Thoracic aorta (tissue), 2 donors: ENCODE data around the gene PARD3. TPM values are rescaled to one million over a fixed set of nuclear protein-coding genes. Genes with fewer than 3 reads are reported as not detected.
"Not testable (repeated sequence)": the region's sequence is repeated elsewhere in the genome, so short reads cannot be mapped to it uniquely, and the experiment has no call there.

ENCODE experiments used
- ATAC-seq: fragments of 150-250 bp; one replicate; pipeline ENCODE4 v1.8.0; 2017; ENCODE audit warnings: low read depth; ENCODE audit not compliant: insufficient number of reproducible peaks, low FRiP score
- DNase-seq: peaks from one replicate; pipeline ENCODE4 v3.0.0-alpha.2; 2020; ENCODE audit warnings: low spot score
- H3K27ac ChIP-seq, 2 donors: fragments of 200-600 bp; sonication (generic); 1 replicate in 1 of 2; 2 replicates in 1 of 2; pipeline ENCODE4 v1.5.1; 2016; ENCODE audit warnings: mild to moderate bottlenecking in 2 of 2, moderate library complexity in 2 of 2
- H3K27me3 ChIP-seq: fragments of 200-600 bp; sonication (generic); replicated peaks from 2 replicates; pipeline ENCODE4 v1.6.0; 2016; ENCODE audit warnings: mild to moderate bottlenecking; ENCODE audit not compliant: insufficient read depth
- H3K36me3 ChIP-seq: fragments of 200-600 bp; sonication (generic); one replicate; pipeline ENCODE4 v1.5.1; 2016
- H3K4me1 ChIP-seq, 2 donors: fragments of 200-600 bp; sonication (generic); 1 replicate in 1 of 2; 2 replicates in 1 of 2; pipeline versions ENCODE4 v1.5.1 to v1.6.0; 2016; ENCODE audit warnings: low read depth in 2 of 2, mild to moderate bottlenecking in 1 of 2; ENCODE audit not compliant: control insufficient read depth in 1 of 2
- H3K4me3 ChIP-seq: fragments of 200-600 bp; sonication (generic); 2 replicates; pipeline ENCODE4 v1.5.1; 2016; ENCODE audit warnings: mild to moderate bottlenecking
- H3K9me3 ChIP-seq: fragments of 200-600 bp; sonication (generic); 2 replicates; pipeline ENCODE4 v1.5.1; 2016
- total RNA-seq, 2 donors: library from RNA; depleted of rRNA; stranded (reverse); fragments of >200 nt; gene quantifications; one replicate each; pipeline versions ENCODE4 v1.1.0 to v1.2.3, GENCODE V29; 2016
- TF ChIP-seq, protein P1 (sequence below): fragments of 200-600 bp; sonication (generic); IDR thresholded peaks from one replicate; pipeline ENCODE4 v1.5.1; 2019; ENCODE audit warnings: antibody characterized with exemption

PARD3 gene
- total RNA-seq, 2 donors from 2014 or later: 16.7 to 34.5 TPM

DNA sequence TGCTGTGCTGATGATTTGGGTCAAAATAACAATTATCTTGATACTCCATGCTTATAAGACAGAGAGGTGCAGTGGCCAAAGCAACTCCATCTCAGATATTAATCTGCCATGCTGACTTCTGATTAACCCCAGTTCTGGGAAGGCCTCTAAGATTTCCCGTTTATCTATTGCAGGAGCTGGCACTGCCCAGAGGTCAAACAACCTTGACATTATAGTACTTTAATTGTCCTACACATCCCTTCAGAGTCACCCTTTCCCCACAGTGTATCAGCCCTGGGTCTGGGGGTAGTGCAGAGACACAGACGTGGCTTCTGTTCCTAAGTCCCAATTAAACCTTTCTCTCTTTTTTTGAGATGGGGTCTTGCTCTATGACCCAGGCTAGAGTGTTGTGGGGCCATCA, 63.8 kb downstream of the PARD3 start:
- Histone ChIP-seq H3K4me3 (no peak overlapping the region), H3K4me1 (peaks cover 4 to 36% of the 10 kb centered on the region in 2 donors)

DNA sequence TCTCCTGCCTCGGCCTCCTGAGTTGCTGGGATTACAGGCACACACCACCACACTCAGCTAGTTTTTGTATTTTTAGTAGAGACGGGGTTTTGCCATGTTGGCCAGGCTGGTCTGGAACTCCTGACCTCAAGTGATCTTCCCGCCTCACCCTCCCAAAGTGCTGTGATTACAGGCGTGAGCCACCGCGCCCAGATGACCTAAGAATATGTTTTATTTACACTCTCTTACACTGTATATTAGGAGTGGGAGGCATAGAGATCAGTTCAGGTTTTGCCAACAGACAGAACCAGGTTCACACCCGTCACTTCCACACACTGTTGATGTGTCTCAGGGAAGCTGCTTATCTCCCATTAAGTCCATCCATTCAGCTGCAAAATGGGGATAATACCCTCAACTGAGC, 64.3 kb downstream of the PARD3 start:
- not testable (repeated sequence) for H3K36me3 ChIP-seq, H3K27me3 ChIP-seq, ATAC-seq, H3K4me3 ChIP-seq, H3K9me3 ChIP-seq, H3K27ac ChIP-seq, DNase-seq
- peaks cover 4 to 35% of the 10 kb centered on the region in 2 donors for H3K4me1 ChIP-seq

More for the DNA sequence above, 63.8 kb downstream of the PARD3 start:
- no peaks in the 10 kb centered on the region for H3K9me3 ChIP-seq
- no peaks in the 10 kb centered on the region for H3K36me3 ChIP-seq
- no peak overlapping the region for H3K27ac ChIP-seq
- TF ChIP-seq, protein P1, sequence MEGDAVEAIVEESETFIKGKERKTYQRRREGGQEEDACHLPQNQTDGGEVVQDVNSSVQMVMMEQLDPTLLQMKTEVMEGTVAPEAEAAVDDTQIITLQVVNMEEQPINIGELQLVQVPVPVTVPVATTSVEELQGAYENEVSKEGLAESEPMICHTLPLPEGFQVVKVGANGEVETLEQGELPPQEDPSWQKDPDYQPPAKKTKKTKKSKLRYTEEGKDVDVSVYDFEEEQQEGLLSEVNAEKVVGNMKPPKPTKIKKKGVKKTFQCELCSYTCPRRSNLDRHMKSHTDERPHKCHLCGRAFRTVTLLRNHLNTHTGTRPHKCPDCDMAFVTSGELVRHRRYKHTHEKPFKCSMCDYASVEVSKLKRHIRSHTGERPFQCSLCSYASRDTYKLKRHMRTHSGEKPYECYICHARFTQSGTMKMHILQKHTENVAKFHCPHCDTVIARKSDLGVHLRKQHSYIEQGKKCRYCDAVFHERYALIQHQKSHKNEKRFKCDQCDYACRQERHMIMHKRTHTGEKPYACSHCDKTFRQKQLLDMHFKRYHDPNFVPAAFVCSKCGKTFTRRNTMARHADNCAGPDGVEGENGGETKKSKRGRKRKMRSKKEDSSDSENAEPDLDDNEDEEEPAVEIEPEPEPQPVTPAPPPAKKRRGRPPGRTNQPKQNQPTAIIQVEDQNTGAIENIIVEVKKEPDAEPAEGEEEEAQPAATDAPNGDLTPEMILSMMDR: no peak
- no peak for DNase-seq
- ATAC-seq: no peak
- H3K27me3 ChIP-seq: no peaks in the 10 kb centered on the region

DNA sequence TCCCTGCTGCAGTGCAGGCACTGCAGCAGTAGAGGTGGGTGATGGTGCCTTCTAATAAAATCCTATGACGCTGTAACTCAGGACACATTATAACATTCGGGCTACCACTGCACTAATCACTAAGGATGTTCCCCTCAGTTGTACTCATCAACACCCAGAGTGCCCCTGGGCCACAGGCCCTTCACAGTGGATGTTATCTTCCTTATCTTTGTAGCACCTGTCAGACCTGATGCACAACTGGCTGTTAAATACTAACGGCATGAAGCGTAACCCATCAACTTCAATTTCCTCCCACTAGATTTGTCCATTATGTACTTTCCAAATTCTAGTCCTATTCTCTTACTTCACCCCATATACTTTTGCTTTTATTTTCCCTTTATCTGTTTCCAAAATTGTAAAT, 66.3 kb downstream of the PARD3 start:
- ATAC-seq (no peak), DNase-seq (no peak)
- H3K4me1 ChIP-seq: peaks cover 3 to 26% of the 10 kb centered on the region in 2 donors
- H3K27me3 ChIP-seq: no peaks in the 10 kb centered on the region
- TF ChIP-seq, protein P1: no peak
- H3K4me3 ChIP-seq: no peak overlapping the region
- H3K27ac ChIP-seq: no peak overlapping the region
- no peaks in the 10 kb centered on the region for H3K9me3 ChIP-seq
- H3K36me3 ChIP-seq: no peaks in the 10 kb centered on the region

DNA sequence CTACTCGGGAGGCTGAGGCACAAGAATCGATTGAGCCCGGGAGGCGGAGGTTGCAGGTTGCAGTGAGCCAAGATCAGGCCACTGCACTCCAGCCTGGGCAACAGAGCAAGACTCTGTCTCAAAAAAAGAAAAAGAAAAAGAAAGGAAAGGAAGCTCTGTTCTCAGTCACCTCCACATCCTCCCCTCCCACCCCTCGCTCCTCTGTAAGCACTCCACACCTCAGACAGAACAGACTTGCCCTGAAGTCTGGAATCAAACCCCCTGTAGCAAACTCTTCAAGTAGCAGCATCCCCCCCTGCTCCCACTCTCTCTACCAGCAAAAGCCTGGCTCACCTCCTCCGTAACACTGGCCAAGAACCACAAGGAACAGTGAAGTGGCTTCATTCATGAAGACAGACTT, 66.7 kb downstream of the PARD3 start:
- Histone ChIP-seq H3K36me3 (no peaks in the 10 kb centered on the region), H3K27ac (no peak overlapping the region), H3K4me3 (no peak overlapping the region), H3K27me3 (no peaks in the 10 kb centered on the region), H3K9me3 (no peaks in the 10 kb centered on the region), H3K4me1 (peaks cover 3 to 26% of the 10 kb centered on the region in 2 donors)
- DNase-seq (no peak), ATAC-seq (no peak)
- TF ChIP-seq, protein P1: no peak

DNA sequence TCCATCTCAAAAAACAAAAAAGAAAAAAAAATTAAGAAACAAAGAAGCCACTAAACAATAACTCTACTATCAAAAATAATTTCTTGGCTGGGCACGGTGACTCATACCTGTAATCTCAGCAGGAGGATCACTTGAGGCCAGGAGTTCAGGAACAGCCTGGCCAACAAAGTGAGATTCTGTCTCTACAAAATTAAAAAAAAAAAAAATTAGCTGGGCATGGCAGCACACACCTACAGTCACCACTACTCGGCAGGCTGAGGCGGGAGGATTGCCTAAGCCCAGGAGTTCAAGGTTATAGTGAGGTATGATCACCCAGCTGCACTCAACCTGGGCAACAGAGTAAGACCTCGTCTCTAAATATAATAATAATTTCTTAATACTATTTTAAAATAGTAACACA, 69.0 kb downstream of the PARD3 start:
- no peak for ATAC-seq

More for the DNA sequence above, 69.0 kb downstream of the PARD3 start:
- no peak for DNase-seq
- no peak overlapping the region for H3K4me3 ChIP-seq
- H3K27me3 ChIP-seq: no peaks in the 10 kb centered on the region
- H3K36me3 ChIP-seq: no peaks in the 10 kb centered on the region
- TF ChIP-seq, protein P1: no peak
- no peaks in the 10 kb centered on the region for H3K9me3 ChIP-seq
- no peak overlapping the region for H3K27ac ChIP-seq
- peaks cover 3 to 20% of the 10 kb centered on the region in 2 donors for H3K4me1 ChIP-seq
